Fibroblast of peridontal ligament (primary cell): ENCODE results near the gene TYSND1.
"Not testable (repeated sequence)": the region's sequence is repeated elsewhere in the genome, so short reads cannot be mapped to it uniquely, and the experiment has no call there.

Experiments used
- DNase-seq: peaks from one replicate; pipeline ENCODE4 v3.0.0-alpha.2; 2010; ENCODE audit errors: extremely low read depth

TYSND1 gene

DNA sequence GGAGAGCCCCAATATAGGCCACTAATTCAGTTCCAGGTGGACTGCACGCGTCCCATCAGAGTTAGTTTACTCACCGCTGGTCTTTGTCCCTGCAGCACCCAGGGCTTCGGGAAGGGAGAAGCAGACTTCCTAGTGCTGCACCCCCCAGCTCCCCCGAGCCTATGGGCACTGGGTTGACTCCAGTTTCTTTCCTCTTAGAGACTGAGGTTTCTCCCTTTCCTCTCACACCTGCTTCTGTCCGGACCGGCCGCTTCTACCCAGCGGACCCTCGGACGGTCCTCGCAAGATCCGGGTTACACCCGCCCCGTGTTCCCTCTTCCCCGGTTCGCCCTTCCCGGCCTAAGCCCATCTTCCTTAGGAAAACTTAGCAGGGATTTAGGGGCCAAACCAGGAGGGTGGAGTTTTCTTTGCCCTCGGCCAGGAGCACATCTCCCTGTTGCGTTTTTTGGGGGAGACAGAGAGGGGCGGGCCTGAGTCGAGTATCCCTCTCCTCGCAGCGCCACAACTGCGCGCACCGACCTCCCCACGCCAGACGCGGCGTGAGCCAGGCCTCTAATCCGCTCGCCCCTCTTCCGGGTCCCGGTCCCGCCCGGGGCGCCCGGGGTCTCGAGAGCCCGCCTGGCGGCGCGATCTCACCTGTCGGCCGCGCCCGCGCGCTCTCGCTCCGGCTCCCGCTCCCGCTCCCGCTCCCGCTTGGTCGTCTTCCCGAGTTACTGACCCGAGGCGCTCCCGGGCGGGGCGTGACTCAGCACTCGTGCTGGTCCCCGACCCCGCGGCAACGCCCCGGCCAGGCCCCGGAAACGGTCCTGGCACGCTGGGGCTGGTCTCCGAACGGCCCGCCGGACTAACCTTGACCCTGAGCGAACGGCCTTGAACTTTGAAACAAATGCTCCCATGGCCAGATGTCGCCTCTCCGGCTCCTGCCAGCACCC, 14.1 kb downstream of the TYSND1 start, which contains the start of gene AIFM2:
AIFM2 (minus strand) TSS at position 728 of the 932 bp plus-strand sequence. CDS start 8,741 bp downstream, outside the sequence.
- DNase-seq = peak; percentile 52

DNA sequence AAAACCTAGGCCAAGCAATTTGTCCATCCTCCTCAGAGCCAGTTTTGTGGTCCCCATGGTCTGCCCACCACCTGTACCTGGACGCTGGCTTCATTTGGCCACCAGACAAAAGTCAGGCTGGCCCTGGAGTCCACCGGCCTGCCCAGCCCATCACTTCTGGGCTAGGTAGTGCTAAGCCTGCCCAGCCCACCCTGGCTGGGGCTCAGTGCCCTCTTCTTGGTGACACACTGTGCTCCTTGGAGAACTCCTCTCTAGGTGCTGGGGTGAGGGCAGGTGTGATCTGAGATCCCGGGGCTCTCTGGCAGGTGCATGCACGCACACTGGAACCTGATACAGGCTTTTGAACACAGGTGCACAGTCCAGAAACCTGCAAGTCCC, 15.0 kb downstream of the TYSND1 start:
- no peak for DNase-seq

DNA sequence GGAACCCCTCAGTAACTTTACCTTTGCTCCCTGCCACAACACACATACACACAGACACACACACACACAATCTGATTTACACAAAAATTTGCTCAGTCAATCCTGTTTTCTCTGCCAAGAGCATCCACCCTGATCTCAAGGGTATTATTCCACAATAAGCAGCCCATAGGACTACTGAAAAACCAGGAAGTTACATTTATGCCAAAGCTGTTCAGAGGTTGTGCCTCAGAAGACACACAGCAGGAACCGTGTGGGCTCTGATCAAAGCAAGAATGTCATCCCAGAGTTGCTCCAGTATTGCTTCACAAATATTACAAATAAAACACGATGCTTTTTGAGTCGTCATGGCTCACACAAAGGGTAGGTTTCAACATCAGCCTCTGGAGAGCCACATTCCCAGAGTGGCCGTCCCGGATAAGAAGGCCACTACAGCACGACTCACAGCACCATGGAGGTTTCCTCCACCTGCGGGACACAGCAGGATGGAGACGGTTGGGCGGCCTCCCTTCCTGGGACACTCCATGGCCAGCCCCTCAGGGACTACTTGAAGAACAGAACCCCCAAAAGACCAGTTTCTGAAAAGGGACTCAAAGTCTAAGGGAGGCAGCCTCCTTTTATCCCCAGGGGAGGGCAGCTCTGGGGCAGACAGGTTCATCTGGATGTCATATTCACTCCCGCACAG, 15.5 kb downstream of the TYSND1 start:
- peak; percentile 78 for DNase-seq

DNA sequence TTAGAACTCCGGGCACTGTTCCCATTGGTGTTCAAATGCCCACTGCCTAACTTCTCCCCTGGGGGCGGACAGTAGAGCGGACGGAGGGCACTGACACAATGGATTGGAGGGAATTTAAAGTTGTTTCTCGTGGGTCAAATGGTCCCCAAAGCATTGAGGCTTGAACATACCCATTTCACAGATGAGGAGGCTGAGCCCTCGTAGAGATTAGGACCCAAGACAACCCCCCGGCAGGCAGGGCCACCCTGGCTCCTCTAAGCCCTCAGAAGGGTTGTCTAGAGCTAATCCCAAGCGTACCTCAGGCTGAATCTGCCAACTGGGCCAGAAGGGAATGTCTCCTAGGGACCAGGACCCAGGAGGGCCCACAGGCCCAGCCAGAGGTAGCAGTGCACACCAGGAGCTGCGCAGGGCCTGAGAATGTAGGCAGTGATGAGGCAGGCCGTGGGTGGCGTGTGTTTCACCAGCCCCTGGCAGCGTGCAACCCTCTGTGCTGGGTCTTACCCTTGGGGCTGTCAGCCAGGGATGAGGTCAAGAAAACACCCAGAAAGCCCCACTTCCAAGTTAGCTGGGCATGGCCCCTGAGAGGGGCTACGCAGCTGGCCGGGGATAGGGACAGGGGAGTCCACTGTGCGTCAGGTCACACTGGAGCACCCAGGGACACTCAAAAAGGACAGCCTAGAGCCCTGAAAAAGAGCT, 19.7 kb downstream of the TYSND1 start:
- no peak for DNase-seq

DNA sequence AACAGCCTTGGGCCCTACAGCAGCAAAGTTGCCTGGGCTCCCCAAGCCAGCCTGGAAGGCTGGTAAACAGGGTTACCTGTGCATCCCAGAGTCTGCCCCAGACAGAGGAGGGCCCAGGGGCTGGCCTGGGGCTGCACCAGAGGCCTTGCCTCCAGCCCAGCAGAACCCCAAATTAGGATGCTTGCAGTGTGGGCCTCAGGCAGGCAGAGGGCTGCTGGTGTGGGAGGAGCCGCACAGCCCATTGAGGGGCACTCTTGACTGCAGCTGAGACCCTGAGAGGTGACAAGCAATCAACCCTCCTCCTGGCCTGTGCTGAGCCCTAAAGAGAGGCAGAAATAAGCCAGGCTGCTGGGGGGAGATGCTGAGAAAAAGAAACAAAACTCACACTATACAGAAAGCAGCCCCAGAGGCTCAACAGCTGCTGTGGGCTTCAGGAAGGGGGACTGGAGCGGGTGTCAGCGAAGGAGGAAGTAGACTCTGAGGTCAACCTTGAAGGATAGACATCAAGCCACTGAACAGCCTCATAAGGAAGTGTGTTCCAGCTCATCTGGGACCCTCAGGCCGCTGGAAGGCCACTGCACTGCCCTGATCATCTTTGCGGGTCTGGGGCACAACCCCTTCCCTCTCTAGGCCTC, 20.5 kb downstream of the TYSND1 start:
- no peak for DNase-seq

DNA sequence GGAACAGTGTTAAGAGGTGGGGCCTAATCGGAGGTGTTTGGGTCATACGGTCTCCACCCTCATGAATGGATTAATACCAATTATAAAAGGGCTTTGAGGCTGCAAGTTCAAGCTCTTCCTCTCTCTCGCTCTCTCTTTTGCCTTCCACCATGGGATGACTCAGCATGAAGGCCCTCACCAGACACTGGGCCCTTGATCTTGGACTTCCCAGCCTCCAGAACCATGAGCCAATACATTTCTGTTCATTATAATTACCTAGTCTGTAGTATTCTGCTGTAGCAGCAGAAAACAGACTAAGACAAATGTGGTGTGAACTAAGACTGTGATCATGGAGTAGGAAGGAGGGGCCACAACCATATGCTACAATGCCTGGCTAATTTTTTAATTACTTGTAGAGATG, 21.6 kb downstream of the TYSND1 start:
- no peak for DNase-seq

DNA sequence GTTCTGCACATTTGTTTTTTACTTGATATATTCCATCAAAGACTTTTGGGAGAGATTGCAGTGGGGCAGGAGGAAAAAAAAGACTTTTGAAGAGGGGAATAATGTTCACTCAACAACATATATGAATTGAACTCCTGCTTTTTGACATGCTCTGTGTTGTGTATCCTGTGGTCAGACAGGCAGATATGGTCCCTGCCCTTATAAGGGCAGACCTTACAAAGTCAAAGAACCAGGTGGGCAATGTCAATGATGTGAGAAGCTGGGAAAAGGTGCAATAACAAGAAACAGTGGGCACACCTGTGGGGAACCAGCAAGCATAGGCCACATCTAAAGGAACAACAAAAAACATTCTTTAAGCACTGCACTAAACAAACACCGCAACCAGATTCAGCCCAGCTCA, 22.1 kb downstream of the TYSND1 start:
- DNase-seq = no peak

DNA sequence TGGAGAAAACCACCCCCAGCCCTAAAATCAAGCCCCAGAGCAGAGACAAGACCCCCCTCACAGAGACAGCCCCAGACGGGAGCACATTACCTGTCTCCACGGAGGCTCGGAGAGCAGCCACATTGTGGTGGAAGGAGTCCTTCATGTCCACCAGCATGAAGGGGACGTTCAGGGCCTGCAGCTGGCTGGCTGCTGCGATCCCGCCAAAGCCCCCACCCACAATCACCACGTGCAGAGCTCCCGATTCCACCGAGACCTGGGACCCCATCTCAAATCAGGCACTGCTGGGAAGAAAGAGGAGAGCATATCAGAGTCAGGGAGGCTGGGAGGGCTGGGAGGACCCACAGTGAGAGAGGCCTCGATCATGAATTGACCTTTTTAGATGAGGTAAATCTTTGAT, 22.7 kb downstream of the TYSND1 start:
- DNase-seq = no peak

DNA sequence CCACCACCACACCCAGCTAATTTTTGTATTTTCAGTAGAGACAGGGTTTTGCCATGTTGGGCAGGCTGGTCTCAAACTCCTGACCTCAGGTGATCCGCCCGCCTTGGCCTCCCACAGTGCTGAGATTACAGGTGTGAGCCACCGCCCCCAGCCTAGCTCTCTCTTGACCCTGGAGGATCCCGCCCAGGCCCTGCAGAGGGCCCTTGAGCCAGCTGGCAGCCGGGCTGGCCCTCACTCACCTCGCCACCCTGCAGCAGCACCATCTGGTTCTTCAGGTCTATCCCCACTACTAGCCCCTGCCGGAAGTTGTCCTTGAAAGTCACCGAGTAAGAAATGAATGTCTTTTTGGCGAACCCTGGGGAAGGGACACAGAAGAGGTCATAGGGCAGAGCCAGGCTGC, 23.3 kb downstream of the TYSND1 start:
- not testable (repeated sequence) for DNase-seq

DNA sequence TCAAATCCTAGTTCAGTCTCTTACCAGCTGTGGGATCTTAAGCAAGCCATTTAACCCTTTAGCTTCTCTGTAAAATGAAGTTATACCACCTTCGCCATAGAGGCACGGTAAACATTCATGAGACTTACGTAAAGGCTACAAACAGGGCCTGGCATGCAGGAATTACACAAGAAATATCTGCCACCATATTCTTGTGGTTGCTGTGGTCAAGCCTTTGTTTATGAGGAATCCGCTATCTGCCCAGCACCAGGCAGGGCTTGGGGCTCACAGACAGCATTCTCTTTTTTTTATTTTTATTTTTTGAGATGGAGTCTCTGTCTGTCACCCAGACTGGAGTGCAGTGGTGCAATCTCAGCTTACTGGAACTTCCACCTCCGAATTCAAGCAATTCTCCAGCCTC, 23.8 kb downstream of the TYSND1 start:
- peak; percentile 31 for DNase-seq

DNA sequence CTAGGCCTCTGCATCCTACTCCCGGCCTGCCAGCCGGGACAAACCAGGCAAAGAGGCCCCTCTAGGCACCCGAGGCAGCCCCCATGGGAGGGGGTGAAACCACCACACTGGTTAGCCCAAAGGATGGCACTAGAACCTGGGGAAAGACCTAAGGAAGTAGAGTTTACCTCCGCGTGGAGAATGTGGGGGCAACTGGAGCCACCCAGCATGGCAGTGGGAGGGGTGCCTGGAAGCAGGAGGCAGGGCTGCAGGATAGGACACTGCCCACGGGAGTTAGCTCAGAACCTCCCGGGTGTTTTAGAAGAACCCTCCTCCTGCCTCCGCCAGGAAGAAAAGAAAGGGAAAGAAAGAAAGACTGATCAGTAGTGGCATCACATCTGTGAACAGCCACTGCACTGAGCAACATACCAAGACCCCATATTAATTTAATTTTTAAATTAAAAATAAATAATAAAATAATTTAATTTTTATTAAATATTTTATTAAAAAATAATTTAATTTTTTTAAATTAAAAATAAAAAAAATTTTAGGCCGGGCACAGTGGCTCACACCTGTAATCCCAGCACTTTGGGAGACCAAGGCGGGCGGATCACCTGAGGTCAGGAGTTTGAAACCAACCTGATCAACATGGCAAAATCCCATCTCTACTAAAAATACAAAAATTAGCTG, 25.1 kb downstream of the TYSND1 start:
- no peak for DNase-seq

DNA sequence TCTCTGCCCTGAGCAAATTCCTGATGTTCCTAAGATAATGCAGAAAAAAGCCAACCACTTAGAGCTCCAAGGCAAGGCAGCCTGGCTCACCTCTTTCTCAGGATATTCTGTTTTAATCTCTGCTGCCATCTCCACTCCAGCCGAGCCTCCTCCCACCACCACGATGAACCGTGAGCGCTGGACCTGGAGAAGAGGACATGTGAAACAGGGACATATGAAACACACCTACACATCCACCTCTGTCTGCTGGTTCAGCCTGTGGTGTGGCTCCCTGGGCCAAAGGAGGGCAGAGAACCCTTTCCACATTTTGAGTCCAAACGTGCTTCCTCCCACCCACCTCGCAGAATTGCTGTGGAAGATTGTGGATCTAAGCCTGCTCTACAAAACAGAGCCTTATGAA, 26.1 kb downstream of the TYSND1 start:
- DNase-seq = no peak

DNA sequence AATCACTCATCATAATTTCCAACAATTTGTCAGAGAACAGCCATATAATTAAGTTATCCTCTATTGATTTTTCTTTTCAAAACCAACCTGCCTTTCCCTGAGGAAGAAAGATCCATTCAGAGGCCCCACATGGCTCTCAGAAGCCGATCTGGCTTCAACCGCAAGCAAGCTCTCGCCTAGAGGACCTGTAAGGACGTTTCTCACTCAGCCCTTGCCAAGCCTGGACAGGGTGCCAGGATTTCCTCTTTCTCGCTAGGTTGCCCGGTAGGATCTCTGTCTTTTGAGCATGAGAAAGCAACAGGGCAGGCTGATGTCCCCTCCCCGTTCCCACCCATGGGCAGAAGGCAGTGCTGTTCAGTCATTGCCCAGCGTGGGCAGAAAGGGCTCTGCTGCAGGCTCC, 26.9 kb downstream of the TYSND1 start:
- no peak for DNase-seq

DNA sequence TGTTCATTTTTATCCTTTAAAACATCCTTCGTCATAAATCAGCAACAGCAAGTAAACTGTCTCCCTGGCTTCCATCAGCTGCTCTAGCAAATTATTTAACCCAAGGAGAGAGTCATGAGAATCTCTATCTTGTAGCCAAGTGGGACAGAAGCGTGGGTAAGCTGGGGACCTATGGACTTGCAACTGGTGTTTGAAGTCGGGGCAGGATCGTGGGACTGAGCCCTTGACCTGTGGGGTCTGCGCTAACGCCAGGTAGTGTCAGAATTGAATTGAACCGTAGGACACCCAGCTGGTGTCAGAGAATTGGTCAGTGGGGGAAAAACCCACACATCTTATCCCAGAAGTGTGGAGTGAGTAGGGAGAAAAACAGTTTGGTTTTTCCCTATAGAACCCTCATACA, 27.3 kb downstream of the TYSND1 start:
- DNase-seq = no peak

DNA sequence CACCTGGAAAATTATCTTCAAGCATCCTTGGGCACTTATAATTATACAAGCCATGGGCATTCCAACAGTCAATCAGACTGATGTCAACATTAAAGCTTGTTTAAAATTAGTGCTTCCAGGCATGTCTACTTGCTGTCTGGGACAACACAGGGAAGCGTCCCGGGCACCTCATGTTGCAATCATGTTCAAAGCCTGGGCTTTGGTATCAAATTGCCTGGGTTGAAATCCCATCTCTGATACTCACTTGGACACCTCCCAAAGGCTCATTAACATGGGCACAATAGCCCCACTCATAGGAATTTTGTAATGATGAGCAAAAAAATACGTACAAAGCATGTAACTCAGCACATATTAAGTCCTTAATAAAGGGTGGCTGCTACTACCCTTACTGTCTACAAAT, 28.3 kb downstream of the TYSND1 start:
- peak; percentile 5 for DNase-seq

DNA sequence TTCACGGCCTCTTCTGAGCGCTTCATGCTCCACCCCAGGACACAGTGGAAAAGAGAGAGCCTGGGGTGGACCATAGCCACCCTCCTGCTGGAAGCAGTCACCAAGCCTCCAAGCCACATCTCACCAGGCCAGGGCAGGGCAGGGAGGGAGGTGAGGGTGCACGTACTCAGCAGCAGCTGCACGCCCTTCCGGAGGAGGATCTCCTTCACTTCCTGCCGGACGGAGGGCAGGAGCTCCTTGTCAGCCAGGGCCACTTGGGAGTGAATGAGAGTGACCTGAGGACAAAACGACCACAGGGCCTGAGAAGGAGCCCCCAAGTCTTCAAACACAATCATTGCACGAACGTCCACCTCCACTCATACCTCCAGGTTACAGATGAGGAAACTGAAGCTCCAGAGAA, 28.9 kb downstream of the TYSND1 start:
- no peak for DNase-seq

DNA sequence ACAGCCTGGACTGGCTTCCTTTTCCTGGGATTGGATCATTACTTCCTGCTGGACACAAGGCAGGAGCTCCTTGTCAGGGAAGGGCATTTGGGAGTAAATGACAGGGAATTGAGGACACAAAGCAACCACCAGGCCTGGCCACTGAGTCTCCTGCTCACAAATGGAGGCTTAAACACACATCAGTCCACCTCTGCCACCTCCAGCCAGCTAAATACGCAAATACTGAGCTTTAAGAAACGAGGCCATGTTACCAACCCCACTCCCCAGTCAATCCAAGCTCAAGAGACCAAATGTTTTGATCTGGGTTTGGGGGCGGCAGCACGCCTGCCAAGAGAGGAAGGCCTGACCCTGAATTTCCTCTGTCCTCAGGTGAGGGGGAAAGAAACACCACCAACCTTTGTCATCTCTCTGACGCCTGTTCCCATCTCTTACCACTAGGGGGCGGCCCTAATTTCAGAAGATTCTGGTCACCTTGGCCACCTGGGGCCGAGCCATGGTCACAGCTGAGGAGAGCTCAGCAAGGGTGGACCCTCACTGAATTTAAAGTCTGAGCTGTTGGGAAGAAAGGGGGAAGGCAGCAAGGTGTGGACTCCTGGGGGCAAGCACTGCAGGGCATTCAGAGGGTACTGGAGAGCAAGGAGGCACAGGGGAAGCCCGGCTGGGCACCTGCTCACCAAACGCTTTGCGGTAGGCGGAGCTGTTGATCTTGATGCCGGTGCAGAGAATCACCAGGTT, 30.4 kb downstream of the TYSND1 start:
- peak; percentile 17 for DNase-seq

DNA sequence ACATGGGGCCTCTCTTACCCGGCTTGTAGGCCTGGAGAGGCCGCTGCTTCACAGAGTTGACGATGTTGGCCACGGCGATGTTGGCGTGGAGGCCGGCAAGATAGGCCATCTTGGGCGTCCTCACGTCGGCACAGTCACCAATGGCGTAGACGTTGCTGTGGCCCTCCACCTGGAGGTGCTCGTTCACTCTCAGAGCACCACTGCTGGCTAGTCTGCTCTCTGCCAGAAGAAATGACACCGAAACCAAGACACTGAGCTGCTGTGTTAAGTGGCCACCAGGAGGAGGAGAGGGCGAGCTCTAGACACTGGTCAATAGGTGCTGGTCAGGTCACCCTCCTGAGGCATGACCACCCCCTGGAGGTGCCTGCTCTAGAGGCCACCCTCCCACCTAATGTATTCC, 31.6 kb downstream of the TYSND1 start:
- DNase-seq = no peak

DNA sequence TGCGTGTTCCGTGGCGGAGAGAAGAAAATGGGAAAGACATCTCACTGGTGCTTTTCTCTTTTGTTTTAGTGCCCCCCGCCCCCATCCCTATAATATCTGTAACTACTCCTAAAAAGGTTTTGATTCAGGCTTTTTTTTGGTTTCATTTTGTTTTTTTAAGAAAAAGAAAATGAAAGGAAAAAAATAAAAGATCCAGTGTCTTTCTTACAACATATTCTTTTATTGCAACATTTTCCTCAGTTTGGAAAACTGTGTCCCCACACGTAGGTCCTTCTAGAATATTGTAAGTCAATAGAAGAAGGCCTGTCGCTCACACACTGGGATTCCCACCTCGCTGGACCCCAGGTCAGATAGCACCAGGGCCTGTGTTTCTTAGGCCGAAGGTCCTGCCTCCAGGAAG, 34.4 kb downstream of the TYSND1 start:
- DNase-seq = peak; percentile 34

DNA sequence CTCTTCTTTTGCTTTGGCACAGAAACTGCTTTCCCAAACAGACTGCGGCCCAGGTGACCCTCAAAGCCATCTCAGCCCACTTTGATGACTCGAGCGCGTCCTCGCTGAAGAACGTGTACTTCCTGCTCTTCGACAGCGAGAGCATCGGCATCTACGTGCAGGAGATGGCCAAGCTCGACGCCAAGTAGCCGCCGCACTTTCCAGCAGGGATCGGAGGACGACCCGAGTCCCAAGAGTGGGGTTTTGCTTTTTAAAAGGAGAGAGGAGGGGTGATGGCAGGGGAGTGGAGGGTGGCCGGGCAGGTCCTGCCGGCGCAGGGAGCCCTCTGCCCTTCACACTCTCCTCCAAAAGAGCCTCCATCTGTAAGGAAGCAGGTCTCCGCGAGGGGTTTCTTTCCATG, 35.0 kb downstream of the TYSND1 start:
- no peak for DNase-seq
